GM19099 (cell line): ENCODE results near the gene OAT.

Experiments
- POLR2A ChIP-seq: IDR thresholded peaks from 3 replicates; pipeline ENCODE4 v1.6.1; 2011; ENCODE audit warnings: low read depth; ENCODE audit not compliant: insufficient read length; ENCODE audit errors: extremely low read depth

The OAT gene

GRCh38 chr10:124418726-124419501 lies at the start of gene OAT:
Gene OAT, minus strand, starts transcription at chr10:124418923. Its CDS starts 6,752 bp downstream, at chr10:124412171.
- peak; percentile 40 for TF ChIP-seq POLR2A

GRCh38 chr10:124467165-124467564 lies 48.4 kb upstream of the OAT start:
- no peak for TF ChIP-seq POLR2A

GRCh38 chr10:124465777-124466488 lies 47.2 kb upstream of the OAT start:
- TF ChIP-seq POLR2A, result no peak

- no peak for TF ChIP-seq POLR2A
Measured at GRCh38 chr10:124465003-124465776, 46.5 kb upstream of the OAT start.

GRCh38 chr10:124464028-124464965 lies 45.6 kb upstream of the OAT start:
- no peak for TF ChIP-seq POLR2A

- no peak for TF ChIP-seq POLR2A
Measured at GRCh38 chr10:124462348-124462695, 43.6 kb upstream of the OAT start.

GRCh38 chr10:124461642-124462347 lies 43.1 kb upstream of the OAT start, which contains the start of gene LHPP:
Gene LHPP, plus strand, starts transcription at chr10:124461823. Its CDS starts 40 bp downstream, at chr10:124461863.
- TF ChIP-seq POLR2A, result peak; percentile 66

GRCh38 chr10:124460144-124460543 lies 41.4 kb upstream of the OAT start:
- no peak for TF ChIP-seq POLR2A

- TF ChIP-seq POLR2A, result no peak
Measured at GRCh38 chr10:124459395-124459794, 40.7 kb upstream of the OAT start.

GRCh38 chr10:124458889-124459288 lies 40.2 kb upstream of the OAT start:
- no peak for TF ChIP-seq POLR2A

- no peak for TF ChIP-seq POLR2A
Measured at GRCh38 chr10:124458473-124458872, 39.8 kb upstream of the OAT start.

- TF ChIP-seq POLR2A, result no peak
Measured at GRCh38 chr10:124455441-124455840, 36.7 kb upstream of the OAT start.

GRCh38 chr10:124453960-124454610 lies 35.4 kb upstream of the OAT start:
- no peak for TF ChIP-seq POLR2A
